Naive thymus-derived CD4-positive, alpha-beta T cell (primary cell): ENCODE measurements around the gene TNIP2. TPM values are rescaled to one million over a fixed set of nuclear protein-coding genes. Genes with fewer than 3 reads are reported as not detected.

ENCODE experiments used
- ATAC-seq: fragments of 150-1000 bp; cut with Tn5 transposase; 2 replicates; pipeline ENCODE4 v1.10.0; 2021; ENCODE audit warnings: mild to moderate bottlenecking, moderate library complexity
- CTCF ChIA-PET: fragments of 350-600 bp; sonication (Branson Sonifier 250); formaldehyde crosslinking; loops from one replicate; lab custom pipeline; 2021; ENCODE audit warnings: antibody characterized with exemption; lab: Charles Lee
- POLR2A ChIA-PET: fragments of 350-600 bp; sonication (Branson Sonifier 250); formaldehyde crosslinking; loops from one replicate; lab custom pipeline; 2021; ENCODE audit warnings: antibody characterized with exemption, inconsistent platforms; lab: Charles Lee
- DNase-seq, 9 donors: peaks; one replicate each; pipeline versions ENCODE4 v3.0.0 to v3.0.0-alpha.2; 2020 to 2022; ENCODE audit warnings: mixed read lengths in 1 of 9
- H3K27ac ChIP-seq: one replicate; pipeline ENCODE4 v1.7.0; 2013; ENCODE audit warnings: mild to moderate bottlenecking, low read depth, low read length, moderate library complexity
- H3K27me3 ChIP-seq, 2 donors: one replicate each; pipeline ENCODE4 v1.7.0; 2013; ENCODE audit warnings: low read length in 2 of 2, mild to moderate bottlenecking in 2 of 2, moderate library complexity in 2 of 2; ENCODE audit not compliant: control insufficient read depth in 2 of 2, insufficient read depth in 2 of 2
- H3K36me3 ChIP-seq, 3 experiments: 1 replicate in 2 of 3; 2 replicates in 1 of 3; pipeline ENCODE4 v1.7.0; 2013; ENCODE audit warnings: low read length in 3 of 3, mild to moderate bottlenecking in 3 of 3, moderate library complexity in 1 of 3; ENCODE audit not compliant: insufficient read depth in 3 of 3, control insufficient read depth in 2 of 3
- H3K4me1 ChIP-seq, 2 donors: one replicate each; pipeline ENCODE4 v1.7.0; 2013; ENCODE audit warnings: low read length in 2 of 2, mild to moderate bottlenecking in 2 of 2, moderate library complexity in 1 of 2; ENCODE audit not compliant: control insufficient read depth in 2 of 2, insufficient read depth in 2 of 2
- H3K4me3 ChIP-seq: 2 replicates; pipeline ENCODE4 v1.7.0; 2013; ENCODE audit warnings: mild to moderate bottlenecking, low read length
- H3K9me3 ChIP-seq, 3 experiments: 1 replicate in 2 of 3; 2 replicates in 1 of 3; pipeline ENCODE4 v1.7.0; 2013; ENCODE audit warnings: low read length in 3 of 3; ENCODE audit not compliant: control insufficient read depth in 2 of 3
- H3K27ac Mint-ChIP-seq, 9 donors: one replicate each; pipeline ENCODE4 v1.8.0; 2020 to 2022; ENCODE audit warnings: mixed read lengths in 9 of 9, mild to moderate bottlenecking in 8 of 9, moderate library complexity in 5 of 9, inconsistent platforms in 2 of 9
- H3K27me3 Mint-ChIP-seq, 5 donors: one replicate each; pipeline ENCODE4 v1.8.0; 2021 to 2022; ENCODE audit warnings: mixed read lengths in 5 of 5, mild to moderate bottlenecking in 1 of 5
- H3K36me3 Mint-ChIP-seq, 5 donors: one replicate each; pipeline ENCODE4 v1.8.0; 2020 to 2022; ENCODE audit warnings: mixed read lengths in 5 of 5, mild to moderate bottlenecking in 3 of 5, inconsistent platforms in 1 of 5
- H3K4me1 Mint-ChIP-seq, 7 donors: one replicate each; pipeline ENCODE4 v1.8.0; 2020 to 2022; ENCODE audit warnings: mixed read lengths in 7 of 7, mild to moderate bottlenecking in 3 of 7, inconsistent platforms in 1 of 7
- H3K4me3 Mint-ChIP-seq, 10 donors: one replicate each; pipeline ENCODE4 v1.8.0; 2020 to 2022; ENCODE audit warnings: mild to moderate bottlenecking in 10 of 10, mixed read lengths in 10 of 10, moderate library complexity in 6 of 10, inconsistent platforms in 2 of 10
- H3K9me3 Mint-ChIP-seq, 11 donors: one replicate each; pipeline ENCODE4 v1.8.0; 2020 to 2022; ENCODE audit warnings: mixed read lengths in 11 of 11, mild to moderate bottlenecking in 4 of 11, inconsistent platforms in 1 of 11, moderate library complexity in 1 of 11
- intact Hi-C, 2 donors: fragments of 100-400 bp; cut with micrococcal nuclease; formaldehyde crosslinking; loops; one replicate each; pipeline ENCODE4 v1.15.1; 2023
- polyA plus RNA-seq, 2 donors: library from polyadenylated mRNA; unstranded; fragments of 300-500 nt; fragmentation: Illumina TruSeq; gene quantifications; one replicate each; pipeline ENCODE4 v1.2.3, GENCODE V29; 2021
- total RNA-seq, 6 experiments: library from RNA in 5 of 6; stranded (reverse) in 5 of 6; gene quantifications; 1 replicate in 5 of 6; 2 replicates in 1 of 6; pipeline ENCODE4 v1.2.3 and lab custom pipeline; 2021 to 2026

The TNIP2 gene
- total and polyA plus RNA-seq, 7 experiments from 2014 or later = 33.6 to 56.0 (median 43.6) TPM

DNA sequence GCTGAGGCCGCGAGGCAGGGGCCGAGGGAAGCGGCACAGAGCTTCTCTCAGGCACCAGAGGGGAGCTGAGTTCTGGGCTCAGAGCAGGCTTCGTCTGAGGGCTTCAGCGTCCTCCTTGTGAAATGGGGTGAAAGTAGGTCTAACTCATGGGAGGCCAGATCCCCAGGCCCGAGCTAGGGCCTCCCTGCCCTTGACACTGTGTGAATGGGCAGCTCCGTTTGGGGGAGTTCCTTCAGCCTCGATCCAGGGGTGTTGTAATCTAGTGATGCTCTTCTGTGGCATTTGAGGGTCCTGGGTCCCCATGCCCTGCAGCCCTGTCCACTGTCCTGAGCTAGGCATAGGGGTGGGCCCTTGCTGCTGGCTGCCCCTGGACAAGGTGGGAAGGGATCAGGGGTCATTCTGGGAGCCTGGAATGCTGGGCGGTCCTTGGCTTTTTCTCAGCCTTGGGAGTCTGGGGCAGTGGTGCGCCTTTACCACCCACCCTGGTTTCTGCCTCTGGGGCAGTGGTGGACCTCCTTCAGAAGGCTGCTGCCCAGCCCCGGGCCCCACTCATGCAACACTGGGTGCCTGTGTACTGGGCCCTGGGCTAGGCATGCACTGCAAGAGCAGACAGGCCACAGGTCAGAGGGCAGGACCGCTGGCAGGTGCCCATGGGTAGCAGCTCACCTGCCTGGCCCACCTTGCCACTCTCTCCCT is 40.9 kb upstream of the TNIP2 start:
- ChIA-PET POLR2A (interaction anchor here (0.6 to 2.2 kb wide), 5 partner anchors 14 to 43 kb away, joined by 3 to 12 read pairs (median 4); no protein-coding TSS in a partner anchor), CTCF (interaction anchor here (0.6 kb wide), 1 partner anchor 56 kb away, joined by 3 read pairs; no protein-coding TSS in a partner anchor)
- no peak for ATAC-seq
- no peaks in the 10 kb centered on the region for H3K9me3 ChIP-seq
- Mint-ChIP-seq H3K4me3 (peak overlapping the region in 1 of 10 donors; percentile 83), H3K9me3 (no peaks in the 10 kb centered on the region), H3K27me3 (no peaks in the 10 kb centered on the region), H3K4me1 (peaks cover 44 to 68% (median 52%) of the 10 kb centered on the region in 7 donors), H3K27ac (peak overlapping the region in 5 of 9 donors; percentile 17 to 92 (median 88)), H3K36me3 (no peaks in the 10 kb centered on the region)
- H3K4me1 ChIP-seq = peaks cover 40 to 62% of the 10 kb centered on the region in 2 donors
- H3K27ac ChIP-seq = no peak overlapping the region
- intact Hi-C loops = loop anchor here in 1 of 2 donors (5.0 kb wide), 1 partner anchor 35 kb away; no protein-coding TSS in a partner anchor
- H3K4me3 ChIP-seq = no peak overlapping the region
- no peaks in the 10 kb centered on the region for H3K36me3 ChIP-seq
- peak in 1 of 9 donors; percentile 4 for DNase-seq
- no peaks in the 10 kb centered on the region for H3K27me3 ChIP-seq

DNA sequence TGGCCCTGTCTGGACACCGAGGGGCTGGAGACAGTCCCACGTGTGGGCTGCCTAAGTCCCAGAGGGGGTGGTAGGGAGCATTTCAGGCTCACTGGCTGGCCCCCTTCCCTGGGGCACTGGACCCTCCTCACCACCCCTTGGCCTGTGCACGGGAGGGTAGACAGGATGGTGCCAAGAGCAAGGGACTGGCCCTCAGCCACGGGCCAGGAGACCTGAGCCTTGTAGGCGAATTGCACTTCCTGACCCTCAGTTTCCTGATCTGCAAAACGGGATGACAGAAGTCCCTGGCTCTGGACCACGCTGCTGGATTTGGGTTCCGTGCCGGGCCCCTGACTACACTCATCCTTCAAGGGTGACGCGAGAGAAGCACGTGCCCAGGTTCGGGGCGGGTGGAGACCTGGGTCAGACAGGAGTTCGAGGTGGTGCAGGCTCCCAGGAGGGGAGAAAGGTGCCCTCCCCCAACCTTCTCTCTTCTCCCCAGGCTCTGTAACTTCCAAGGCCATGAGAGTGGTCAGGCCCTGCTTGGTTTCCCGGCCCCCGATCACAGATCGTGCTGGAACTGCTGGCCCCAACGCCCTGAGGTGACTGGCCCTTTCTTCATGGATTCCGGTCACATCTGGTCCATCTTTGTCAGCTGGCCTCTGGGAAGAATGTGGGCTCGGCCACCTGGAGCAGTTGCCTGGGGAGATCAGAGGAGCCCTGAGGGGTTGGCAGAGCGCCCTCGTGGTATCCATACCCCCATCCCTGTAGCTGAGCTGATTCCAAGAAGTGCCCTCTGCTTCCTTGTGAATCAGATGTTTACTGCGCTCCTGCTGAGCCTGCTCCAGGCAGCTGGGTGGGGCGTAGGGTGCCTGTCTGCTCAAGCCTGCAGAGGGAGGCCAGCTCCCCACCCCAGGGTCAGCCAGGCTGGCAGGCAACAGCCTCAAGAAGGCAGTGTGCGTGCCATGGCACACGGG is 40.0 kb upstream of the TNIP2 start:
- no peaks in the 10 kb centered on the region for H3K27me3 ChIP-seq
- peaks cover 37 to 58% of the 10 kb centered on the region in 2 donors for H3K4me1 ChIP-seq
- Mint-ChIP-seq H3K27me3 (no peaks in the 10 kb centered on the region), H3K27ac (peak overlapping the region in 2 of 9 donors; percentile 32 to 33), H3K9me3 (no peaks in the 10 kb centered on the region), H3K4me1 (peaks cover 39 to 63% (median 52%) of the 10 kb centered on the region in 7 donors), H3K4me3 (peak overlapping the region in 2 of 10 donors; percentile 14 to 41), H3K36me3 (no peaks in the 10 kb centered on the region)
- ATAC-seq (no peak), DNase-seq (peak in 1 of 9 donors; percentile 5)
- no peak overlapping the region for H3K27ac ChIP-seq
- no peak overlapping the region for H3K4me3 ChIP-seq
- ChIA-PET POLR2A (interaction anchor here (0.6 to 1.4 kb wide), 3 partner anchors 13 to 44 kb away, joined by 3 to 6 read pairs (median 3); no protein-coding TSS in a partner anchor), CTCF (no interaction called here)
- intact Hi-C loops = loop anchor here in 1 of 2 donors (5.0 kb wide), 1 partner anchor 34 kb away; no protein-coding TSS in a partner anchor
- no peaks in the 10 kb centered on the region for H3K36me3 ChIP-seq
- H3K9me3 ChIP-seq = no peaks in the 10 kb centered on the region

DNA sequence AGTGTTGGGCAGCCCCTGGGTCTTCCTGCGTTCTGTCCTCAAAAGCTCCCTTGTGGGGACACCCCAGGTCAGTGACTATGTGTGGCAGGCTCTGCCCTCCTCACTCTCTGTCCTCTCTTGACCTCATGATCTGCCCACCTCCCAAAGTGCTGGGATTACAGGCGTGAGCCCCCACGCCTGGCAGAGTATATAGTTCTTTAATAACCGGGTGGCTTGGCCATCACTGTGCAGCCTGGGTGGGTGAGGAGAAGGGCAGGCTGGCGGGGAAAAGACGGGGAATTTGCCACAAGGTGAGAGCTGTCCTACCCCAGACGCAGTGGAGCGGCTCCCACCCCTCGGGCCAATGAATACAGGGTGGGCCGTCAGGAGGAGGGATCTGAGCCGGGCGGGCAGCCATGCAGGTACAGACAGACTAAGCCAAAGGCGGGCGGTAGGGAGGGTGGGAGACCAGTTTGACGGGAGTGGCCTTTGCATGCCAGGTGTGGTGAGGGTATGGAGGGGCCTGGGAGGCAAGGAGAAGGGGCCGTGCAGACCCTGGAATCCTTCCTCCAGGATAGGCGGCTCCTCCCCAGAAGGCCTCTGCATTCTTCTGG is 39.3 kb upstream of the TNIP2 start:
- H3K4me3 Mint-ChIP-seq = peak overlapping the region in 5 of 10 donors; percentile 16 to 85 (median 52)
- intact Hi-C loops = loop anchor here in 1 of 2 donors (5.0 kb wide), 1 partner anchor 33 kb away; no protein-coding TSS in a partner anchor
- DNase-seq = no peak

DNA sequence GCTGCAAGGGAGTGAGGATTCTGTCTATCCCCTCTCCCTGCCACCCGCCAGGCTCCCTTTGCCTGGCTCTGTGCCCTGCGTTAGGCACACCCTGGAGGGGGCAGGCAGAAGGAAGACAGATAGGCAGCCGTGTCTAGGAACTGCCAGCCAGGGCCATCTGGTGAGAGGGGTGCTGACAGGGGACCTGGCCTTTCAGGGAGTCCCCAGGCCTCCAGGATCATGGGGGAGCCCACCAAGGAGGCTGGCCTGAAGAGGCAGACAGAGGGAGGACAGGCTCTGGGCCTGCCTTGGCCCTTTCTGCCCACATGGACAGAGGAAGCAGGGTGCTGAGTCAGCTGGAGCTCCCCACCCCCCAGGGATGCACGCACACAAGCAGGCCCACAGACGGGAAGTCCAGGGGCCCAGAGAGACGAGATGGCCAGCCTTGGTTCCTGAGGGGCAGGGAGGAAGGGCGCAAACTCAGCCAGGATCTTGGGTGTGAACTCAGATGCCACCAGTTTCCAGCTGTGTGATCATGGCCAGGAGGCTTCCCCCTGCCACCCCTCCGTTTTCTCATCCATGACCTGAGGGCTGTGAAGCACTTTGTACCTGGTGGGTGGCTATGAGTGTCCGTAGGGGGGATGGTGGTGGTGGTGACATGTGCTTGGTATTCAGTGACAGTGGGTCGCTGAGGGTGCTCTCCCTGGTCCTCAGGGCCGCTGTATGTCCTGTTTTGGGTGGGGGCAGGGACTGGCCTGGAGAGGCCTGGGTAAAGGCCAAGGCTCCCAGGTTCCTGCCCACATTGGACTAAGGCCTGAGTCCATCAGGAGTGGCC is 38.6 kb upstream of the TNIP2 start:
- Histone ChIP-seq H3K9me3 (no peaks in the 10 kb centered on the region), H3K36me3 (no peaks in the 10 kb centered on the region), H3K27ac (no peak overlapping the region), H3K4me3 (no peak overlapping the region), H3K27me3 (no peaks in the 10 kb centered on the region), H3K4me1 (peaks cover 27 to 43% of the 10 kb centered on the region in 2 donors)
- intact Hi-C loops = loop anchor here in 1 of 2 donors (5.0 kb wide), 1 partner anchor 32 kb away; no protein-coding TSS in a partner anchor
- Mint-ChIP-seq H3K4me1 (peaks cover 39 to 62% (median 50%) of the 10 kb centered on the region in 7 donors), H3K4me3 (peak overlapping the region; percentile 78 to 88 (median 86)), H3K27me3 (no peaks in the 10 kb centered on the region), H3K9me3 (no peaks in the 10 kb centered on the region), H3K36me3 (no peaks in the 10 kb centered on the region), H3K27ac (peak overlapping the region in 4 of 9 donors; percentile 33 to 66 (median 50))
- peak in 1 of 9 donors; percentile 25 for DNase-seq
- CTCF ChIA-PET = no interaction called here
- peak; percentile 30 for ATAC-seq
- POLR2A ChIA-PET = interaction anchor here (0.7 to 1.5 kb wide), 4 partner anchors 11 to 47 kb away, joined by 3 to 6 read pairs (median 4); no protein-coding TSS in a partner anchor

More for the DNA sequence above, 39.3 kb upstream of the TNIP2 start:
- no peaks in the 10 kb centered on the region for H3K27me3 Mint-ChIP-seq
- ChIA-PET POLR2A (interaction anchor here (0.8 to 1.5 kb wide), 3 partner anchors 12 to 44 kb away, joined by 3 to 6 read pairs (median 3); no protein-coding TSS in a partner anchor), CTCF (no interaction called here)
- no peaks in the 10 kb centered on the region for H3K27me3 ChIP-seq
- H3K4me3 ChIP-seq = no peak overlapping the region
- no peak for ATAC-seq
- no peaks in the 10 kb centered on the region for H3K9me3 ChIP-seq
- peaks cover 39 to 61% (median 50%) of the 10 kb centered on the region in 7 donors for H3K4me1 Mint-ChIP-seq
- H3K36me3 Mint-ChIP-seq = no peaks in the 10 kb centered on the region
- no peak overlapping the region for H3K27ac ChIP-seq
- peaks cover 34 to 50% of the 10 kb centered on the region in 2 donors for H3K4me1 ChIP-seq
- H3K9me3 Mint-ChIP-seq = no peaks in the 10 kb centered on the region
- no peak overlapping the region for H3K27ac Mint-ChIP-seq
- no peaks in the 10 kb centered on the region for H3K36me3 ChIP-seq

DNA sequence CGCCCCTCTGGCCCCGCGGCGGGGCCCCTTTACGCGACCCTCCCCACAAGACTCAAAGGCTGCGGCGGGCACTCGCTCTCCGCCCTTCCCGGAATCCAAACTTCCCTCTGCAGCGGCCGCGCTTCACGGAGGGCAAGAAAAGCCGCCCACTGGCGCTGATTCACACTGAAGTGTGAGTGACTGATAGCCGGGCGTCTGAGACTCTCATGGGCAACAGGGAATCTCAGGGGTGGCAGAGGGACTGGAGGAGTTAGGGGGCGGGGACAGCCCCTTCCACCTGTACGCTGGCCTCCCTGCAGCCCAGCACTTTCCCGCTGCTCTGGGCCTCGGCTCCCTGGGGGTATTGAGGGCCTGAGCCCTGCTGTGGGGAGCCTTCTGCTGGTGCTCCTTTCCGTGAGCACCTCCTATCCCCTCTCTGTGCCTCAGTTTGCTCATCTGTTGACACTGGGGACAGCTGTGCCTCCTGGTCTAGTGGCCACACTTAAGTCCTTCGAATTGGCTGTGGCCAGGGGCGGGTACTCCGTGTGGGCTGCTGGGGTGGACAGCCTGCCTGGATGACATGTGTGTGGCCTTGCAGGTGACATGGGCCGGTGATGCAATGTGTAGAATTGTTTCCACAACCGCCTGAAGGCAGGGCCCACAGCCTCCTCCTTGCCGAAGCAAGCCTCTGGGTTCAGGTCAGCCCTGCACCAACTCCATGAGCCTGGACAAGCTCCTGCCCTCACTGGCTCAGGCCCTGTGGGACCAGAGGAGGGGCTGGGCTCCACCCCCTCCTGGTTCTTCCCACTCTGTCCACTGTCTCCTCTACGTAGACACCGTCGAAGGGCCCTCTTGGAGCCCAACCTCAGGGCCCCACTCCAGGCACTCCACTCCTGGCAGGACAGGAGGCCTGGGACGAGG is 37.7 kb upstream of the TNIP2 start:
- Mint-ChIP-seq H3K4me3 (peak overlapping the region; percentile 78 to 88 (median 86)), H3K27ac (peak overlapping the region; percentile 40 to 88 (median 66)), H3K9me3 (no peaks in the 10 kb centered on the region), H3K27me3 (no peaks in the 10 kb centered on the region), H3K36me3 (no peaks in the 10 kb centered on the region), H3K4me1 (peaks cover 39 to 62% (median 50%) of the 10 kb centered on the region in 7 donors)
- Histone ChIP-seq H3K4me1 (peaks cover 19 to 35% of the 10 kb centered on the region in 2 donors), H3K36me3 (no peaks in the 10 kb centered on the region), H3K27ac (peak overlapping the region; percentile 48), H3K4me3 (peak overlapping the region; percentile 58), H3K27me3 (no peaks in the 10 kb centered on the region), H3K9me3 (no peaks in the 10 kb centered on the region)
- ATAC-seq = no peak
- ChIA-PET CTCF (no interaction called here), POLR2A (interaction anchor here (0.7 to 1.5 kb wide), 3 partner anchors 17 to 48 kb away, joined by 3 to 6 read pairs (median 4); no protein-coding TSS in a partner anchor)
- DNase-seq = peak in 2 of 9 donors; percentile 16 to 63
- intact Hi-C loops = no loop called here
